ENCODE results near the gene ENDOU.

ENDOU gene

GRCh38 chr12:47758834-47759690, 33.8 kb upstream of the ENDOU start, which contains the start of gene RAPGEF3:
TSS of gene RAPGEF3 (minus strand) at chr12:47758880. CDS start at chr12:47758556, 324 bp downstream.
- TF ChIP-seq EZH2 (IDR thresholded peaks at IDR 0.05) (no peak), POLR2AphosphoS5 (IDR thresholded peaks at IDR 0.05; ENCODE audit: borderline replicate concordance, low read depth, low read length) (no peak), FOXP2 (optimal IDR thresholded peaks at IDR 0.05; ENCODE audit: control extremely low read depth, extremely low read length, insufficient read depth) (no peak)
- peak within 1 kb of the TSS; percentile 89 for H3K4me3 ChIP-seq
- no peak for DNase-seq (ENCODE audit: low read depth, low spot score)
- peak within 1 kb of the TSS; percentile 78 for H3K9ac ChIP-seq (ENCODE audit: insufficient read length)
- H3K27ac ChIP-seq = no peak within 1 kb of the TSS
- H3K9me3 ChIP-seq (ENCODE audit: low read depth, low read length) = no peaks in the 10 kb centered on the region
- H3K36me3 ChIP-seq (ENCODE audit: insufficient read depth, low read length) = no peaks in the 10 kb centered on the region

GRCh38 chr12:47758584-47758833, 33.2 kb upstream of the ENDOU start:
- Histone ChIP-seq H3K9me3 (ENCODE audit: low read depth, low read length) (no peaks in the 10 kb centered on the region), H3K9ac (ENCODE audit: insufficient read length) (peak overlapping the region; percentile 78), H3K36me3 (ENCODE audit: insufficient read depth, low read length) (no peaks in the 10 kb centered on the region), H3K27ac (no peak overlapping the region), H3K4me3 (peak overlapping the region; percentile 89)
- DNase-seq (ENCODE audit: low read depth, low spot score) = no peak
- TF ChIP-seq FOXP2 (optimal IDR thresholded peaks at IDR 0.05; ENCODE audit: control extremely low read depth, extremely low read length, insufficient read depth) (no peak), EZH2 (IDR thresholded peaks at IDR 0.05) (no peak), POLR2AphosphoS5 (IDR thresholded peaks at IDR 0.05; ENCODE audit: borderline replicate concordance, low read depth, low read length) (no peak)

- Histone ChIP-seq H3K9me3 (ENCODE audit: low read depth, low read length) (no peaks in the 10 kb centered on the region), H3K9ac (ENCODE audit: insufficient read length) (no peak overlapping the region), H3K4me3 (peak overlapping the region; percentile 89; the same call in 1 of the 2 replicates), H3K36me3 (ENCODE audit: insufficient read depth, low read length) (no peaks in the 10 kb centered on the region), H3K27ac (no peak overlapping the region)
- no peak for TF ChIP-seq FOXP2 (optimal IDR thresholded peaks at IDR 0.05; ENCODE audit: control extremely low read depth, extremely low read length, insufficient read depth)
- TF ChIP-seq POLR2AphosphoS5 (IDR thresholded peaks at IDR 0.05; ENCODE audit: borderline replicate concordance, low read depth, low read length) = no peak
- TF ChIP-seq EZH2 (IDR thresholded peaks at IDR 0.05) = no peak
- DNase-seq (ENCODE audit: low read depth, low spot score) = no peak
These were observed 32.7 kb upstream of the ENDOU start for GRCh38 chr12:47757840-47758583.

GRCh38 chr12:47757364-47757839, 32.1 kb upstream of the ENDOU start:
- H3K9ac ChIP-seq (ENCODE audit: insufficient read length) = no peak overlapping the region

GRCh38 chr12:47755655-47756562, 30.6 kb upstream of the ENDOU start:
- no peak for TF ChIP-seq POLR2AphosphoS5 (IDR thresholded peaks at IDR 0.05; ENCODE audit: borderline replicate concordance, low read depth, low read length)
- no peak for TF ChIP-seq EZH2 (IDR thresholded peaks at IDR 0.05)
- no peak for TF ChIP-seq FOXP2 (optimal IDR thresholded peaks at IDR 0.05; ENCODE audit: control extremely low read depth, extremely low read length, insufficient read depth)
- Histone ChIP-seq H3K9me3 (ENCODE audit: low read depth, low read length) (no peaks in the 10 kb centered on the region), H3K9ac (ENCODE audit: insufficient read length) (no peak overlapping the region), H3K36me3 (ENCODE audit: insufficient read depth, low read length) (no peaks in the 10 kb centered on the region), H3K4me3 (no peak overlapping the region), H3K27ac (no peak overlapping the region)
- no peak for DNase-seq (ENCODE audit: low read depth, low spot score)

More at GRCh38 chr12:47757364-47757839, 32.1 kb upstream of the ENDOU start:
- no peak overlapping the region for H3K27ac ChIP-seq
- no peak for DNase-seq (ENCODE audit: low read depth, low spot score)
- no peaks in the 10 kb centered on the region for H3K9me3 ChIP-seq (ENCODE audit: low read depth, low read length)
- H3K36me3 ChIP-seq (ENCODE audit: insufficient read depth, low read length) = no peaks in the 10 kb centered on the region
- TF ChIP-seq POLR2AphosphoS5 (IDR thresholded peaks at IDR 0.05; ENCODE audit: borderline replicate concordance, low read depth, low read length) (no peak), FOXP2 (optimal IDR thresholded peaks at IDR 0.05; ENCODE audit: control extremely low read depth, extremely low read length, insufficient read depth) (no peak), EZH2 (IDR thresholded peaks at IDR 0.05) (no peak)
- H3K4me3 ChIP-seq = no peak overlapping the region

- H3K9ac ChIP-seq (ENCODE audit: insufficient read length) = no peak overlapping the region
- no peaks in the 10 kb centered on the region for H3K36me3 ChIP-seq (ENCODE audit: insufficient read depth, low read length)
- no peak for TF ChIP-seq FOXP2 (optimal IDR thresholded peaks at IDR 0.05; ENCODE audit: control extremely low read depth, extremely low read length, insufficient read depth)
- no peak for TF ChIP-seq EZH2 (IDR thresholded peaks at IDR 0.05)
- TF ChIP-seq POLR2AphosphoS5 (IDR thresholded peaks at IDR 0.05; ENCODE audit: borderline replicate concordance, low read depth, low read length) = no peak
- no peak overlapping the region for H3K4me3 ChIP-seq
- no peak overlapping the region for H3K27ac ChIP-seq
- DNase-seq (ENCODE audit: low read depth, low spot score) = no peak
- H3K9me3 ChIP-seq (ENCODE audit: low read depth, low read length) = no peaks in the 10 kb centered on the region
These were observed 29.6 kb upstream of the ENDOU start for GRCh38 chr12:47754881-47755280.

- Histone ChIP-seq H3K9me3 (ENCODE audit: low read depth, low read length) (no peaks in the 10 kb centered on the region), H3K27ac (no peak overlapping the region), H3K4me3 (no peak overlapping the region), H3K36me3 (ENCODE audit: insufficient read depth, low read length) (no peaks in the 10 kb centered on the region), H3K9ac (ENCODE audit: insufficient read length) (no peak overlapping the region)
- no peak for TF ChIP-seq EZH2 (IDR thresholded peaks at IDR 0.05)
- TF ChIP-seq FOXP2 (optimal IDR thresholded peaks at IDR 0.05; ENCODE audit: control extremely low read depth, extremely low read length, insufficient read depth) = no peak
- TF ChIP-seq POLR2AphosphoS5 (IDR thresholded peaks at IDR 0.05; ENCODE audit: borderline replicate concordance, low read depth, low read length) = no peak
- DNase-seq (ENCODE audit: low read depth, low spot score) = no peak
These were observed 28.8 kb upstream of the ENDOU start for GRCh38 chr12:47754126-47754525.
